ENCODE measurements around the gene DOP1A.

DNA sequence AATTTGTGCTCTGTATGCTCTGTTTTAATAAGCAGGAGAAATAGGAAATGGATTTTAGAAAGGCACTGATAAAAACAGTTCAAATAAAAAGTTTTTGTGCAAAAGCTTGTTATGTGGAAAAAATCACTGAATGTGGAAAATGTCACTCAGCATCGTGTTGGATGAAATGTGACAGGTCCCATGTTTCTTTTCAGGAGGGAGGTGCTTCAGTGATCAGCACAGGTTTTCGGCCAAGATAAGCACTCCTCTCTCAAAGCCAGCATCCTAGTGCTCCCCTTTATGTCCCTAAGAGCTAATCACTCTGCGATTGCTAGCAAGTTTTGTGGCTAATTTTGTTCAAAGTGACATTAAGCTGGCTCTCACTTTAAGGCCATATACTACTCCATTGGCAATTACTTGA is 13.8 kb upstream of the DOP1A start:
- TF ChIP-seq CTCF (IDR thresholded peaks at IDR 0.05) (no peak), POLR2A (IDR thresholded peaks at IDR 0.05) (no peak)

All from testis (tissue), 2 donors.